Measurements from ENCODE around the gene STK11IP. TPM values are rescaled to one million over a fixed set of nuclear protein-coding genes. Genes with fewer than 3 reads are reported as not detected.
A peak's percentile ranks its signal among the peaks of the same experiment; 100 is the strongest.

STK11IP gene
- polyA plus RNA-seq, 1 donor from 2014 or later = 9.2 TPM

GRCh38 chr2:219614076-219614860 lies 16.6 kb downstream of the STK11IP start:
- Mint-ChIP-seq H3K27ac (no peak overlapping the region), H3K9me3 (no peaks in the 10 kb centered on the region), H3K36me3 (peaks cover 11% of the 10 kb centered on the region), H3K27me3 (no peaks in the 10 kb centered on the region), H3K4me1 (peaks cover 7 to 8% (median 8%) of the 10 kb centered on the region in 3 donors), H3K4me3 (peak overlapping the region in 1 of 4 donors; percentile 15)

- Mint-ChIP-seq H3K36me3 (peaks cover 9% of the 10 kb centered on the region), H3K27me3 (no peaks in the 10 kb centered on the region), H3K4me3 (no peak overlapping the region), H3K9me3 (no peaks in the 10 kb centered on the region), H3K27ac (no peak overlapping the region), H3K4me1 (peaks cover 7 to 8% (median 8%) of the 10 kb centered on the region in 3 donors)
Measured at GRCh38 chr2:219615036-219615435, 17.4 kb downstream of the STK11IP start.

- H3K27me3 Mint-ChIP-seq = no peaks in the 10 kb centered on the region
- H3K4me3 Mint-ChIP-seq = no peak overlapping the region
- peaks cover 7 to 8% (median 8%) of the 10 kb centered on the region in 3 donors for H3K4me1 Mint-ChIP-seq
- H3K9me3 Mint-ChIP-seq = no peaks in the 10 kb centered on the region
- peaks cover 9% of the 10 kb centered on the region for H3K36me3 Mint-ChIP-seq
- H3K27ac Mint-ChIP-seq = no peak overlapping the region
Measured at GRCh38 chr2:219615894-219616293, 18.2 kb downstream of the STK11IP start.

- H3K4me3 Mint-ChIP-seq = no peak overlapping the region
- H3K36me3 Mint-ChIP-seq = peaks cover 8% of the 10 kb centered on the region
- peaks cover 7 to 8% (median 8%) of the 10 kb centered on the region in 3 donors for H3K4me1 Mint-ChIP-seq
- peak overlapping the region in 1 of 3 donors; percentile 80 for H3K27ac Mint-ChIP-seq
- no peaks in the 10 kb centered on the region for H3K9me3 Mint-ChIP-seq
- peaks cover 3% of the 10 kb centered on the region for H3K27me3 Mint-ChIP-seq
Measured at GRCh38 chr2:219616550-219616949, 18.9 kb downstream of the STK11IP start.

- Mint-ChIP-seq H3K4me3 (no peak overlapping the region), H3K9me3 (no peaks in the 10 kb centered on the region), H3K36me3 (peaks cover 8% of the 10 kb centered on the region), H3K27me3 (peaks cover 6% of the 10 kb centered on the region), H3K4me1 (no peaks in the 10 kb centered on the region), H3K27ac (no peak overlapping the region)
Measured at GRCh38 chr2:219618733-219619122, 21.1 kb downstream of the STK11IP start.

- Mint-ChIP-seq H3K9me3 (no peaks in the 10 kb centered on the region), H3K27me3 (peaks cover 6% of the 10 kb centered on the region), H3K4me3 (no peak overlapping the region), H3K27ac (no peak overlapping the region), H3K36me3 (peaks cover 7% of the 10 kb centered on the region), H3K4me1 (no peaks in the 10 kb centered on the region)
Measured at GRCh38 chr2:219619235-219619634, 21.6 kb downstream of the STK11IP start.

GRCh38 chr2:219620546-219620945 lies 22.9 kb downstream of the STK11IP start:
- no peak overlapping the region for H3K4me3 Mint-ChIP-seq
- no peak overlapping the region for H3K27ac Mint-ChIP-seq
- H3K4me1 Mint-ChIP-seq = no peaks in the 10 kb centered on the region

GRCh38 chr2:219621935-219622334 lies 24.3 kb downstream of the STK11IP start:
- Mint-ChIP-seq H3K9me3 (no peaks in the 10 kb centered on the region), H3K27ac (no peak overlapping the region), H3K4me3 (no peak overlapping the region), H3K4me1 (peaks cover 0 to 6% (median 4%) of the 10 kb centered on the region in 3 donors), H3K36me3 (no peaks in the 10 kb centered on the region), H3K27me3 (peaks cover 16% of the 10 kb centered on the region)

More at GRCh38 chr2:219620546-219620945, 22.9 kb downstream of the STK11IP start:
- Mint-ChIP-seq H3K36me3 (no peaks in the 10 kb centered on the region), H3K9me3 (no peaks in the 10 kb centered on the region), H3K27me3 (peaks cover 8% of the 10 kb centered on the region)

GRCh38 chr2:219622472-219622871 lies 24.8 kb downstream of the STK11IP start:
- Mint-ChIP-seq H3K4me1 (peaks cover 0 to 6% (median 5%) of the 10 kb centered on the region in 3 donors), H3K27me3 (peaks cover 18% of the 10 kb centered on the region), H3K27ac (no peak overlapping the region), H3K36me3 (no peaks in the 10 kb centered on the region), H3K9me3 (no peaks in the 10 kb centered on the region), H3K4me3 (no peak overlapping the region)

GRCh38 chr2:219624565-219624964 lies 26.9 kb downstream of the STK11IP start:
- Mint-ChIP-seq H3K4me3 (no peak overlapping the region), H3K36me3 (no peaks in the 10 kb centered on the region), H3K27ac (no peak overlapping the region), H3K4me1 (peaks cover 0 to 6% (median 5%) of the 10 kb centered on the region in 3 donors), H3K9me3 (no peaks in the 10 kb centered on the region), H3K27me3 (peaks cover 26% of the 10 kb centered on the region)

- peaks cover 0 to 6% (median 5%) of the 10 kb centered on the region in 3 donors for H3K4me1 Mint-ChIP-seq
- no peaks in the 10 kb centered on the region for H3K9me3 Mint-ChIP-seq
- peaks cover 26% of the 10 kb centered on the region for H3K27me3 Mint-ChIP-seq
- no peak overlapping the region for H3K4me3 Mint-ChIP-seq
- no peak overlapping the region for H3K27ac Mint-ChIP-seq
- no peaks in the 10 kb centered on the region for H3K36me3 Mint-ChIP-seq
Measured at GRCh38 chr2:219625179-219625578, 27.5 kb downstream of the STK11IP start.

GRCh38 chr2:219626540-219626939 lies 28.9 kb downstream of the STK11IP start:
- Mint-ChIP-seq H3K27ac (peak overlapping the region in 1 of 3 donors; percentile 86), H3K4me1 (peaks cover 1 to 6% (median 5%) of the 10 kb centered on the region in 3 donors), H3K4me3 (peak overlapping the region; percentile 53 to 85 (median 78)), H3K9me3 (no peaks in the 10 kb centered on the region), H3K36me3 (no peaks in the 10 kb centered on the region), H3K27me3 (peaks cover 32% of the 10 kb centered on the region)

GRCh38 chr2:219627103-219628100 lies 29.7 kb downstream of the STK11IP start, which contains the start of gene SLC4A3:
SLC4A3 (plus strand) TSS chr2:219627630; CDS start chr2:219627993, 363 bp downstream.
- Mint-ChIP-seq H3K4me1 (peaks cover 1 to 6% (median 5%) of the 10 kb centered on the region in 3 donors), H3K27ac (peak within 1 kb of the TSS in 1 of 3 donors; percentile 86), H3K36me3 (no peaks in the 10 kb centered on the region), H3K4me3 (peak within 1 kb of the TSS; percentile 53 to 85 (median 78)), H3K27me3 (peaks cover 32% of the 10 kb centered on the region), H3K9me3 (no peaks in the 10 kb centered on the region)

GRCh38 chr2:219628235-219628985 lies 30.8 kb downstream of the STK11IP start:
- Mint-ChIP-seq H3K4me1 (peaks cover 1 to 6% (median 5%) of the 10 kb centered on the region in 3 donors), H3K27me3 (peaks cover 32% of the 10 kb centered on the region), H3K4me3 (no peak overlapping the region), H3K27ac (no peak overlapping the region), H3K9me3 (no peaks in the 10 kb centered on the region), H3K36me3 (no peaks in the 10 kb centered on the region)

Data from IgD-negative memory B cell (primary cell).